Neutrophil (primary cell): ENCODE measurements around the gene IFNGR1.

Experiments used
- H3K27ac ChIP-seq: fragments of 200-600 bp; sonication (generic); 2 replicates; pipeline ENCODE4 v1.5.1; 2016; ENCODE audit warnings: mild to moderate bottlenecking, moderate library complexity
- H3K27me3 ChIP-seq: fragments of 200-600 bp; sonication (generic); 2 replicates; pipeline ENCODE4 v1.6.0; 2016; ENCODE audit warnings: mild to moderate bottlenecking
- H3K36me3 ChIP-seq: fragments of 200-600 bp; sonication (generic); 2 replicates; pipeline ENCODE4 v1.5.1; 2017
- H3K4me1 ChIP-seq, 2 experiments: fragments of 200-600 bp in 1 of 2; sonication (generic) in 1 of 2; 1 replicate in 1 of 2; 2 replicates in 1 of 2; pipeline versions ENCODE4 v1.5.1 to v1.6.1; 2013 to 2016; ENCODE audit warnings: low read depth in 1 of 2, low read length in 1 of 2, mild to moderate bottlenecking in 1 of 2, moderate library complexity in 1 of 2; ENCODE audit not compliant: control insufficient read depth in 1 of 2, insufficient read depth in 1 of 2
- H3K4me3 ChIP-seq, 2 experiments: fragments of 200-600 bp in 1 of 2; sonication (generic) in 1 of 2; 1 replicate in 1 of 2; 2 replicates in 1 of 2; pipeline ENCODE4 v1.5.1; 2013 to 2016; ENCODE audit warnings: low read depth in 1 of 2, low read length in 1 of 2, mild to moderate bottlenecking in 1 of 2, moderate library complexity in 1 of 2
- H3K9me3 ChIP-seq: fragments of 200-600 bp; sonication (generic); 2 replicates; pipeline ENCODE4 v1.5.1; 2016
- CTCF ChIP-seq: fragments of 200-600 bp; sonication (generic); IDR thresholded peaks from 2 replicates; pipeline ENCODE4 v1.5.1; 2016; ENCODE audit warnings: antibody characterized with exemption

IFNGR1 gene

GRCh38 chr6:137235686-137236085 is 16.5 kb upstream of the IFNGR1 start:
- no peaks in the 10 kb centered on the region for H3K27me3 ChIP-seq
- H3K4me3 ChIP-seq = no peak overlapping the region
- no peaks in the 10 kb centered on the region for H3K36me3 ChIP-seq
- no peaks in the 10 kb centered on the region for H3K9me3 ChIP-seq
- TF ChIP-seq CTCF = no peak
- H3K4me1 ChIP-seq = peaks cover 96% of the 10 kb centered on the region in 2 experiments
- H3K27ac ChIP-seq = peak overlapping the region; percentile 94

DNA sequence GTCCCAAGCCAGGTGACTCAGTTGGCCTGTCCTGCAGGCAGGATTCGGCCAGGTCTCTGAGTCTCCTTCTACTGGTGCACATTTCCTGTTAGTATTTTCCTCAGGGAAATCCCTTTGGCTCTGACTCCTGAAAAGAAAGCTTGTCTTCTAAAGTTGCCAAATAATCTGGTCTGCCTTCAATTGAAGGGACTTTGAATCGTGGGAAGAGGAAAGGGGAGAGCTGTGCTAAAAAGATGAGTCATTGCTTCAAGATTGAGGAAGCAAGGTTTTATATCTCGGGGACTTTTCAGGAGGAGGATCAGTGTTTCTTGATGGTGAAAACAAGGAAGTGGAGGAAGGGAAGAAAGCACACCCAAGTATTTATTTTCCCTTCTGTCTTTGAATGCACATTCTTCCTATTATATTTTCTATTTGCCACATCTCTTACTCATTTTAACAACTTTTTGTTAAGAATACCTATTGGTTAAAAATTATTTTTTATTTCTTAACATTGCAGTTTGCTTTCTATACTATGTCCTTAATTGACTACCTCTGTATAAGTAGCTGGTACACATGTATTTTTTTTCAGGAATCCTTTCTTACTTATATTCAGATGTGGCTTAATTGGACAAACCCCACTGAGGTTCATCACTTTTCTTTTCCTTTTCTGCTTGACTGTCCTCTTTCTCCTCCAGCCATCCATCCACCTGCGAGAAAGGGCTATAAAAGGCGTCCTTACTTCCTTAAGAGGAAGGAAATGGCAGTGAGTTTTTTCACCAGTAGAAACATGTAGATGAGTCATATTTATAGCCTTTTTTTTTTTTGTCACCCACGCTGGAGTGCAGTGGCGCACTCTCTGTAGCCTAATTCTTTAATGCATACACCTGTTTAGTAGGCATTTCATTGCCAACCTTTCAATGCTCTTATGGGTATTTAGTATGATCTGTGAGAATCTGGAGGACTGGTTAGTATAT is 15.0 kb upstream of the IFNGR1 start:
- H3K9me3 ChIP-seq = no peaks in the 10 kb centered on the region
- peak overlapping the region; percentile 40 to 45 for H3K4me3 ChIP-seq
- peak overlapping the region; percentile 94 for H3K27ac ChIP-seq
- TF ChIP-seq CTCF = no peak
- H3K4me1 ChIP-seq = peaks cover 96% of the 10 kb centered on the region in 2 experiments
- H3K36me3 ChIP-seq = no peaks in the 10 kb centered on the region
- no peaks in the 10 kb centered on the region for H3K27me3 ChIP-seq

GRCh38 chr6:137231895-137232294 is 12.7 kb upstream of the IFNGR1 start:
- Histone ChIP-seq H3K9me3 (no peaks in the 10 kb centered on the region), H3K36me3 (no peaks in the 10 kb centered on the region), H3K27me3 (no peaks in the 10 kb centered on the region), H3K4me3 (no peak overlapping the region), H3K27ac (peak overlapping the region; percentile 94), H3K4me1 (peaks cover 74% of the 10 kb centered on the region in 2 experiments)
- TF ChIP-seq CTCF = no peak

GRCh38 chr6:137230956-137231555 is 11.9 kb upstream of the IFNGR1 start:
- no peaks in the 10 kb centered on the region for H3K27me3 ChIP-seq
- H3K36me3 ChIP-seq = no peaks in the 10 kb centered on the region
- H3K4me3 ChIP-seq = peak overlapping the region in 1 of 2 experiments; percentile 16
- H3K4me1 ChIP-seq = peaks cover 74 to 76% of the 10 kb centered on the region in 2 experiments
- H3K9me3 ChIP-seq = no peaks in the 10 kb centered on the region
- H3K27ac ChIP-seq = peak overlapping the region; percentile 94
- TF ChIP-seq CTCF = no peak

DNA sequence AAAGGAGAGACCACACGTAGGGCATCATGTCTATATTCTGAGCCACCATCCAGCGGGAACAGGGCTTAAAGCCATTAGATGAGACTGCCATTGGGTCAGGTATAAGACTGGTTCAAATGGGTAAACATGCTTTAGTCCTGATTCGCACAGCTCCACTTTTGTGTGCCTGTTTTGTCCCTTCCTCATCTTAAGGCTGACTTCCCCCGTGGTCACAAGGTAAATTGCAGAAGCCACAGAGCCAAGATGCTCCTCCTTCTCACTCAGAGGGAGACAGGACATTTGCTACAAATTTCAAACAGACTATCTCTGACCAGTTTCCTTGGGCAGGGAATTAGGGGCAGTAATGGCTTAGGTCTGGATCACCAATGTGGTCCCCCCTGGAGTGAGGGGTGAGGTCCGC is 11.4 kb upstream of the IFNGR1 start:
- Histone ChIP-seq H3K36me3 (no peaks in the 10 kb centered on the region), H3K27ac (peak overlapping the region; percentile 94), H3K4me1 (peaks cover 74 to 77% of the 10 kb centered on the region in 2 experiments), H3K9me3 (no peaks in the 10 kb centered on the region), H3K27me3 (no peaks in the 10 kb centered on the region), H3K4me3 (peak overlapping the region in 1 of 2 experiments; percentile 37)
- peak; percentile 75 for TF ChIP-seq CTCF
